IPS-11a (cell line): Measurements from ENCODE around the gene CDC34.

Experiments
- H3K4me3 ChIP-seq: one replicate; pipeline ENCODE4 v1.5.1; 2013; ENCODE audit warnings: low read depth, low read length, control low read depth

Gene CDC34

DNA sequence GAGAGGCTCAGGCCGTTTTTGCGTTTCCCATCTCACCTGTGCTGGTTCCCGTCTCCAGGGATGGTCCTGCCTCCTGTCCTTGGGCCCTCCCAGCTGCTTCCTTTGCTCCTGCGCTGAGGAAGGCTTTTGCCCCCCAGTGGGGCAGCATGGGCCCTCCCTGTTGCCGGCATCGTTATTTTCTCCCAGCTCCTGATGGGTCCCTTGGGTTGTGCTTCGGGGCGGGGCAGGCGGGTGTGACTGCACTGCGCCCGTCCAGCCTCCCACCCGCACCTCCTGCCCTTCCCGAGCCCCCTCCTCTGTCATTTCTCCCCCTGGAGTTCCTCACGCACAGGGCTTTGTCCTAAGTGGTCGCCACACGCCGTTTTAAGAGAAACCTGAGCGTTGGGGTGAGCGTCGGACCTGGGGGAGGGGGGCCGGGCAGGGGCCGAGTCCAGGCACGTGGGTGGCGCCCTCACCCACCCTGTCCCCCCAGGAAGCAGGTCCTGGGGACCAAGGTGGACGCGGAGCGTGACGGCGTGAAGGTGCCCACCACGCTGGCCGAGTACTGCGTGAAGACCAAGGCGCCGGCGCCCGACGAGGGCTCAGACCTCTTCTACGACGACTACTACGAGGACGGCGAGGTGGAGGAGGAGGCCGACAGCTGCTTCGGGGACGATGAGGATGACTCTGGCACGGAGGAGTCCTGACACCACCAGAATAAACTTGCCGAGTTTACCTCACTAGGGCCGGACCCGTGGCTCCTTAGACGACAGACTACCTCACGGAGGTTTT, 9.5 kb downstream of the CDC34 start:
- no peak overlapping the region for H3K4me3 ChIP-seq

GRCh38 chr19:541699-542098, 10.1 kb downstream of the CDC34 start:
- H3K4me3 ChIP-seq = no peak overlapping the region

- no peak overlapping the region for H3K4me3 ChIP-seq
These were observed 10.8 kb downstream of the CDC34 start for GRCh38 chr19:542173-542866.

DNA sequence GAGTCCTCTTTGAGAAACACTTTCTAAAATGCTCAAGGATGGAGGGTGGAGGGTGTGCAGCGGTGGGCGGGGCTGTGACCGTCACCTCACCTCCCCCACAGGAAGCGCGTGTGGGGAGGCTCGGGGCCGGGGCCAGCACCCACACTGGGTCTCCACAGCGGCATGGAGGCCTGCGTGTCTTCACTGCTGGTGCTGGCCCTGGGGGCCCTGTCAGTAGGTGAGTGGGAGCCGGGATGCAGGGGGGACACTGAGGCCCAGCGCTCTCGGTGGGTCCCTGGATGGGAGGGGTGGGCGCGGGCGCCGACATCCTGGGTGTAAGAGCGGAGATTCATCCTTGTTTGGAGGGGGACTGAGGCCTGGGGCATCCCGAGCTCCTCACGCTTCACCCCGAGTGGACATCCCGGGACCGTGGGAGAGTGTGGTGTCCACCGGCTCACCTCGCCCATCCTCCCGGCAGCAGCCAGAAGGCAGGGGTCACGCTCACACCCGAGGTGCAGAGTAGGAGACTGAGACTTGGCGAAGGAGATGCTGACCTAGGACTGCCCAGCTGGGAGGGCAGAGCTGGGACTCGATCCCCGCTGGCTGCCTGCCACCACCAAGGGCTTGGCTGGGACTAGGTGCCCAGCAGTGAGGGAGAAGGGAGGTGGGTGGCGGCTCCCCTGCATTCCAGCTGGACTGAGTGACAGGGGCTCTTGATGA, 12.5 kb downstream of the CDC34 start, which contains the start of gene GZMM:
TSS of gene GZMM (plus strand) at position 144 of the 699 bp plus-strand sequence. CDS start at position 163, 19 bp downstream.
- no peak within 1 kb of the TSS for H3K4me3 ChIP-seq

DNA sequence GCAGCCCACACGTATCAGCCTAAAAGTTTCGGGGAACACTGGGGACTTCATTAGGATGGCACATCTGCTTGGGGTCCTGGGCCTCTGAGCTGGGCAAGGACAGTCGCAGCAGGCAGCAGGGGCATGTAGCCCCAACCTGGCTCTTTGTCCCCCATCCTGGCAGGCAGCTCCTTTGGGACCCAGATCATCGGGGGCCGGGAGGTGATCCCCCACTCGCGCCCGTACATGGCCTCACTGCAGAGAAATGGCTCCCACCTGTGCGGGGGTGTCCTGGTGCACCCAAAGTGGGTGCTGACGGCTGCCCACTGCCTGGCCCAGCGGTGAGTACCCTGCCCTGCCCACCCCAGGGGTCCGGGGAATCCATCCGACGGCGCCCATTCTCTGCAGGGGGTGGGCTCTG, 15.6 kb downstream of the CDC34 start:
- no peak overlapping the region for H3K4me3 ChIP-seq

DNA sequence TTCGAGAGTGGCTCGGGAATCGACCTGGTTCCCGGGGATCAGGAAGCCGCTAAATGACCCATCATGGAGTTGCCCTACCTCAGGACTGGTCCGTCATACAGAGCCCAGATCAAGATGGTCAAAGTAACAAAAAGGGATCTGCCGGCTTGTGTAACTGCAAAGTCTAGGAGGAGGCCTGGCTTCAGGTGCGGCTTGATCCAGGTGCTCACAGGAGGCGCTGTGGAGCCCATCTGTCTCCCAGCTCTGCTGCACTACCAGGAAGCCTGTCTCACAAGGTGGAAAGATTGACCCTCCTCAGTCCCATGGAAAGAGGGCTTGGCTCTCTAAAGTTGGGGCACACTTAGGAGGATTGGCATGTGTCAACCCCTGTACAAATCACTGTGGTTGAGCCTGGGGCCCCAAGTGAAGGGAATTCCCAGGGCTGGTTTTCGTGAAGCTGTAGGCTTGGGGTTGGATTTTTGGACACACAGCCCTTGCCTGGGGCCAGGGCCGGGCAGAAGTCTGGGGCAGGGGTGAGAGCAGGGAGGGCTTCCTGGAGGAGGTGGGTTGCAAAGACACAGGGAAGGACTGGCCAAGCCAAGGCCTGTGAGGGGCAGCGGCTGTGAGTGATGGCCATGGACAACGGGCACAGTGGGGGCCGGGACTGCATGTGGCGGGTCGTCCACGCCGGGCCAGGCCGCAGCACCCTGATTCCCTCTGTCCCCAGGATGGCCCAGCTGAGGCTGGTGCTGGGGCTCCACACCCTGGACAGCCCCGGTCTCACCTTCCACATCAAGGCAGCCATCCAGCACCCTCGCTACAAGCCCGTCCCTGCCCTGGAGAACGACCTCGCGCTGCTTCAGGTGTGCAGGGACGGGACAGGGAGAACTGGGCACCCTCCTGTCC, 16.5 kb downstream of the CDC34 start:
- H3K4me3 ChIP-seq = no peak overlapping the region

GRCh38 chr19:548886-549830, 17.6 kb downstream of the CDC34 start:
- no peak overlapping the region for H3K4me3 ChIP-seq

DNA sequence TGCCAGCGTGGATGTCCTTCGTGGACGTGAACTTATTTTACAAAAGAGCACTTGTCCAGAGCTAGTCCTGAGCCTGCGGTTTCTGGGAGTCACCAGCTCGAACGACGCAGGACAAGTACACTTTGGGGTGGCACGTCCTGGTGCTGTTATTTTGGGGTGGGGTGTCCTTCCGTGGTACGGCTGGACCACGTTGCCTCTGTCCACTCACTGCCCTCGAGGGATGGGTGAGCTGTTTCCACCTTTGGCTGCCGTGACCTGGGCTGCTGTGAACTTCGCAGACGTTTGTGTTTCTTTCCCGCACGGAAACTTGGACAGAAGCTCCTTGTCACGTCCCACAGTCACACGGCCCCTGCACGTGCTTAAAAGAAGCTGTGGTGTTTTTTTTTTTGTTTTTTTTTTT, 23.3 kb downstream of the CDC34 start:
- no peak overlapping the region for H3K4me3 ChIP-seq

DNA sequence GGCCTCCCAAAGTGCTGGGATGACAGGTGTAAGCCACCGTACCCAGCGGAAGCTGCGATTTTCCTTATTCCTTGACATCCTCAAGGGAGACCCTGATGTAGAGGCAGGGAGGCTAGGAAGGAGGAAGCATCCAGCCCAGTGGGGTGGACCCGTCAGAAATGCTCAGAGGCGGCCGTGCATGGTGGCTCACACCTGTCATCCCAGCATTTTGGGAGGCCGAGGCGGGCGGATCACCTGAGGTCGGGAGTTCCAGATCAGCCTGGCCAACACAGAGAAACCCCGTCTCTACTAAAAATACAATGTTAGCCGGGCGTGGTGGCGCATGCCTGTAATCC, 23.9 kb downstream of the CDC34 start:
- H3K4me3 ChIP-seq = no peak overlapping the region

DNA sequence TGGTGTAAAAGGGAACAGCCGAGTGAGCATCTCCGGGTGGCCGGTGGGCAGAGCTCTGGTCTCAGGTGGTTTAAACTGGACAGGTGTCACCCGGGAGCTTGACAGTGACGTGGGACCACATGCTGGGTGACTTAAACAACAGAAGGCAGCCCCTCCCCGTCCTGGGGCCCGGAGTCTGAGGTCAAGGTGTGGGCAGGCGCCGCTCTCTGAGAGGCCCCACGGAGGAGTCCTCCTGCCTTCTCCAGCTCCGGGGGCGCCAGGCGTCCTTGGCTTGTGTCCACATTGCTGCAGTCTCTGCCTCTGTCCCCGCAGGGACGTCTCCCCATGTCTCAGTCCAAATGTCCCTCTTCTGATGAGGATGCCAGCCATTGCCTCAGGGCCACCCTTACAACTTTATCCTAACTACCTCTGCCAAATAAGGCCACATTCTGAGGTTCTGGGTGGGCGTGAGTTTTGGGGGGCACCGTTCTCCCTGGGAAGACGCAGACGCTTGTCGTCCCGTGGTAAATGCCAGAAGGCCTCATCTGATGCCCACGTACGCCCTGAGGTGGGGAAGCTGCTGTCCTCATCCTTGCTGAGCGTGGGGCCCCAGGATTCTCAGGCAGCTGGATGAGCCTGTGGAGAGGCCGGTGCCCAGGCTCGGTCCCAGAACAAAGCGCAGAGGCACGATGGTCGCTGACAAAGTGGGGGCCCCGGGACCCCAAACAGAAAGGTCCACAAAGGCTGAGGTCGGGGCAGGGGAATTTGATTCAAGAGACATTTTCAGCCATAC, 25.2 kb downstream of the CDC34 start:
- no peak overlapping the region for H3K4me3 ChIP-seq

- H3K4me3 ChIP-seq = no peak overlapping the region
These were observed 27.3 kb downstream of the CDC34 start for GRCh38 chr19:558770-559439.

GRCh38 chr19:560121-560520, 28.6 kb downstream of the CDC34 start:
- H3K4me3 ChIP-seq = no peak overlapping the region

DNA sequence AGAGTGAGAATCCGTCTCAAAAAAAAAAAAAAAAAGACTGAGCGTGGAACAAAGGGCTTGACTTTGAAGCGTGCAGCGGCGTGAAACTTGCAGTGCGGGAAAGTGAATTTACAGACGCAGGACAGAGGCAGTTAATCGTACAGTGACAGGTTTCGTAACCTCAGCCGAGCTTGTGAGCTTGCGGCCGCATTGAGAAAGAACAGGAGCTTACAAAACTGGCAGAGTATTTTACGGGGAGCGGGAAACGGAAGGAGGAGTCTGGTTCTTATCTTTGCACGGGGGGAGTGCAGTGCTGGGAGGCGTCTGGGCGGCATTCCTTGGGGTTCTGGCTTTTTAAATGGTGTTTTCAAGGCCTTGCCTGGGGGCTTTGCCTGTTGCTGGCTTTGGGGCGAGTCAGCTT, 34.8 kb downstream of the CDC34 start:
- no peak overlapping the region for H3K4me3 ChIP-seq

GRCh38 chr19:566844-567243, 35.3 kb downstream of the CDC34 start:
- H3K4me3 ChIP-seq = no peak overlapping the region

DNA sequence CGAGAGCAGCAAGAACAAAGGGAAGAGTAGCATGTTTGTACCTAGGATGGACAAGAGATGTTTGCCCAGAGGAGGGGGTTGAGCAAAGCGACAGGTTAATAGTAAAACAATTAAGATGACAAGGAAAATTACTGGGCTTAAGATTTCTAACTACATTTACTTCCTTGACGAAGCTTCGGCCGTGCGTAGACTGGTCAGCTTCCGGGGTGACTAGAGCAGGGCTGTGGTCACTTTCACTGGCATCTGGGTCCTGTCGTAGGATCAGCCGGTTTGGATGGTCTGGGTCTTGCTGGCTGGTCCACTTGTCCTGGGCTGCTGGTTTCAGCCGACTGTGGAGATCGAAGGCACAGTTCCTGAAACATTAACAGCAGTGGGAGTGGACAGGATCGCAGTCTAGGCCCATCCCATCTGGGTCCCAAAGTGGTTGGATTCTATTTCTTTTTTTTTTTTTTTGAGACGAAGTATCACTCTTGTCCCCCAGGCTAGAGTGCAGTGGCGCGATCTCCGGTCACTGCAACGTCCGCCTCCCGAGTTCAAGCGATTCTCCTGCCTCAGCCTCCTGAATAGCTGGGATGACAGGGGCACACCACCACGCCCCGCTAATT, 35.8 kb downstream of the CDC34 start:
- H3K4me3 ChIP-seq = no peak overlapping the region

GRCh38 chr19:570251-570686, 38.7 kb downstream of the CDC34 start:
- H3K4me3 ChIP-seq = no peak overlapping the region

DNA sequence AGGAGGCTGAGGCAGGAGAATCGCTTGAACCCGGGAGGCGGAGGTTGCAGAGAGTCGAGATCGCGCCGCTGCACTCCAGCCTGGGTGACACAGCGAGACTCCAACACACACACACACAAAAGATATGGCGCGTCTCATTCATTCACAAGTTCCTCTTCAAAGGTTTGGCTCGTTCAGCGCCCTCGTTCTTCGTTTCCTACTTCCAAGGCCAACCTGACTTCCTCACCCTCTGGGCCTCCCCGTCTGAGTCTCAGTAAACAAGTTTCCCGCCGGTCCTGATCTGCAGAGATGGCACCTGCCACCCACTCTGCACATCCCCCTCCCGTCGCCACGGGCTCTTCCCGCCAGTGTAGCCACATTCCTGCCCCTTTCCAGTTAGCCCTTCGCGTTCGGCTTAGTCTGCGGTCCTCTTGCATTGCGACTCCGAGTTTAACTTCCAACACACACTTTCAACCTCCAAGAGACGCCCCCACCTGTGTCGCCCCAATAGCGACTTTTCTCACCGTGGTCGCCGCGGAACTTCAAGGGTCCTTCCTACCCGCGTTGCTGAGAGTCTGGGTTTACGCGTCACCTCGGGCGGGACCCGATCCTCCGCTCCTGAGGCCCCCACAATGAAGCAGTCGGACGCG, 39.5 kb downstream of the CDC34 start:
- H3K4me3 ChIP-seq = peak overlapping the region; percentile 54

DNA sequence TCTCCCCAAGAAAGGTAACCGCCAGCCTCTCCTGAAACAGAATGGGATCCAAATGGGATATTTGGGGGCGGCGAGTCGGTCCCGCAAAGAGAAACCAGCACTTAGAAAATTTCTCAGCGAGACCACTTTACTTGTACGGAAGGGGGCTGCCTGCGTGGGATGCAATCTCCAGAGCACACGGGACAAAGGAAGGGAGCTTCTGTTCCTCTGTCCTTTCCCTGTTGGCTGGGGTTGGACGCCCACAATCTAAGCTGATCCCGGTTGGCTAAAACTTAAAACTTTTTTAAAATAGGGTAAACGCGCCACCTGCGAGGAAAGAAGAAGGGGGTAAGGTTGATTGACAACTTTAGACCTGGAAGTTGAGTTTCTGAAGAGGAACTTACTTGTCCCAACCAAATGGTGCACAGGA, 40.0 kb downstream of the CDC34 start:
- peak overlapping the region; percentile 54 for H3K4me3 ChIP-seq
